ENCODE results near the gene CDYL2.

GRCh38 chr16:80570106-80570478, 234.3 kb downstream of the CDYL2 start:
- TF ChIP-seq EZH2phosphoT487 (IDR thresholded peaks at IDR 0.05; ENCODE audit: insufficient read depth, low read depth) (no peak), EZH2 (IDR thresholded peaks at IDR 0.05; ENCODE audit: insufficient read depth, poor library complexity, severe bottlenecking) (no peak)
